K562 (cell line): Measurements from ENCODE around the gene NUP62. TPM values are rescaled to one million over a fixed set of nuclear protein-coding genes. Genes with fewer than 3 reads are reported as not detected.
A peak's percentile ranks its signal among the peaks of the same experiment; 100 is the strongest.

Source experiments
- ATAC-seq: fragments of 200-7000 bp; cut with Tn5 transposase; 3 replicates; pipeline ENCODE4 v1.9.1; 2020; ENCODE audit warnings: moderate library complexity
- BruUV-seq: library from RNA; stranded (reverse); fragments of 400-500 nt; replicated peaks from 2 replicates; lab custom pipeline; 2021; lab: Mats Ljungman, UMichigan
- CTCF ChIA-PET: fragments of 300-600 bp; formaldehyde crosslinking; extraction: SDS; loops from one replicate; lab custom pipeline; 2021; ENCODE audit warnings: low intra/inter-chr PET ratio; lab: Yijun Ruan, JAX
- POLR2A ChIA-PET: fragments of 300-600, 350-650 bp; sonication (Branson Sonifier 250); formaldehyde crosslinking; extraction: SDS; loops from one replicate; lab custom pipeline; 2021; ENCODE audit warnings: antibody characterized with exemption, inconsistent platforms; lab: Yijun Ruan, JAX
- DNase-seq, 4 experiments: peaks; one replicate each; pipeline versions ENCODE4 v3.0.0 to v3.0.0-alpha.2; 2011 to 2018; ENCODE audit warnings: low spot score in 3 of 4, mixed read lengths in 3 of 4; ENCODE audit errors: extremely low read depth in 1 of 4
- FAIRE-seq: peaks from 2 replicates; lab custom pipeline; 2011; peaks lifted over from hg19 to GRCh38; lab: Jason Lieb, UNC
- H2AFZ ChIP-seq: 2 replicates; pipeline ENCODE4 v1.6.0; 2011; ENCODE audit warnings: low read depth, low read length, control low read depth, inconsistent platforms
- H3K27ac ChIP-seq: fragments of 200-600 bp; 3 replicates; pipeline ENCODE4 v1.8.0; 2011; ENCODE audit warnings: low read depth, mild to moderate bottlenecking, control low read depth, inconsistent platforms, low read length, moderate library complexity, mixed read lengths; ENCODE audit errors: extremely low read depth
- H3K27me3 ChIP-seq, 2 experiments: fragments of 300-600 bp in 1 of 2; 2 replicates in 1 of 2; 3 replicates in 1 of 2; pipeline versions ENCODE4 v1.6.0 to v1.8.0; 2011; ENCODE audit warnings: inconsistent platforms in 2 of 2, low read length in 2 of 2, mild to moderate bottlenecking in 1 of 2, mixed read lengths in 1 of 2, moderate library complexity in 1 of 2; ENCODE audit not compliant: control insufficient read depth in 2 of 2, insufficient read depth in 2 of 2
- H3K36me3 ChIP-seq: fragments of 300-600 bp; 3 replicates; pipeline ENCODE4 v1.8.0; 2011; ENCODE audit warnings: mild to moderate bottlenecking, low read length, inconsistent platforms; ENCODE audit not compliant: control insufficient read depth, insufficient read depth
- H3K4me1 ChIP-seq, 2 experiments: fragments of 200-600 bp in 1 of 2; replicated peaks in 1 of 2; 2 replicates in 1 of 2; 3 replicates in 1 of 2; pipeline versions ENCODE4 v1.5.1 to v1.8.0; 2011; ENCODE audit warnings: inconsistent platforms in 2 of 2, low read length in 2 of 2, mild to moderate bottlenecking in 1 of 2, mixed read lengths in 1 of 2, moderate library complexity in 1 of 2; ENCODE audit not compliant: control insufficient read depth in 2 of 2, insufficient read depth in 2 of 2
- H3K4me2 ChIP-seq: 2 replicates; pipeline ENCODE4 v1.6.1; 2011; ENCODE audit warnings: low read length, control low read depth, inconsistent platforms, mixed read lengths; ENCODE audit not compliant: insufficient read depth
- H3K4me3 ChIP-seq: fragments of 200-600 bp; sonication (generic), shearing (Covaris generic); 2 replicates; pipeline ENCODE4 v1.5.1; 2016; ENCODE audit warnings: control low read depth, inconsistent platforms
- H3K79me2 ChIP-seq: fragments of 200-600 bp; 3 replicates; pipeline ENCODE4 v1.8.0; 2011; ENCODE audit warnings: low read length, inconsistent platforms; ENCODE audit not compliant: control insufficient read depth, insufficient read depth
- H3K9ac ChIP-seq, 2 experiments: 2 replicates each; pipeline versions ENCODE4 v1.6.0 to v1.6.1; 2011; ENCODE audit warnings: low read depth in 2 of 2, low read length in 2 of 2, control low read depth in 1 of 2, inconsistent platforms in 1 of 2, mild to moderate bottlenecking in 1 of 2, mixed read lengths in 1 of 2; ENCODE audit not compliant: insufficient read depth in 1 of 2
- H3K9me1 ChIP-seq: one replicate; pipeline ENCODE4 v1.6.0; 2011; ENCODE audit warnings: inconsistent platforms, mild to moderate bottlenecking, low read length, moderate library complexity; ENCODE audit not compliant: control insufficient read depth, insufficient read depth
- H3K9me3 ChIP-seq: replicated peaks from 2 replicates; pipeline ENCODE4 v1.5.1; 2011; ENCODE audit warnings: low read depth, low read length, inconsistent platforms; ENCODE audit not compliant: control insufficient read depth, insufficient read depth
- H4K20me1 ChIP-seq: replicated peaks from 2 replicates; pipeline ENCODE4 v1.6.1; 2011; ENCODE audit warnings: low read length, inconsistent platforms, mixed read lengths; ENCODE audit not compliant: control insufficient read depth, insufficient read depth
- ARID3B ChIP-seq: fragments of 250-450 bp; sonication (Bioruptor Pico); IDR thresholded peaks from 2 replicates; pipeline ENCODE4 v1.4.0; 2020; ENCODE audit warnings: borderline replicate concordance
- CEBPB ChIP-seq: fragments of 450-650 bp; IDR thresholded peaks from 2 replicates; pipeline ENCODE4 v1.6.1; 2016; ENCODE audit warnings: missing genetic modification characterization, missing compliant biosample characterization
- CEBPG ChIP-seq, 3 experiments: fragments of 200-800 bp in 1 of 3; sonication (Bioruptor generic) in 1 of 3; sonication (generic) in 1 of 3; formaldehyde crosslinking in 1 of 3; IDR thresholded peaks in 2 of 3; conservative IDR thresholded peaks in 1 of 3; 2 replicates each; pipeline versions ENCODE4 v1.6.1 to v1.8.0; 2016 to 2022; ENCODE audit warnings: missing compliant biosample characterization in 2 of 3, missing genetic modification characterization in 2 of 3, mild to moderate bottlenecking in 1 of 3, missing genetic modification reagents in 1 of 3
- DEAF1 ChIP-seq: fragments of 450-650 bp; formaldehyde crosslinking; IDR thresholded peaks from 2 replicates; pipeline ENCODE4 v1.4.0; 2020; ENCODE audit warnings: mild to moderate bottlenecking, moderate library complexity
- NONO ChIP-seq, 2 experiments: fragments of 200-400 bp in 1 of 2; fragments of 450-650 bp in 1 of 2; formaldehyde crosslinking in 1 of 2; IDR thresholded peaks; 2 replicates each; pipeline ENCODE4 v1.6.1; 2017; ENCODE audit warnings: low read depth in 2 of 2, mild to moderate bottlenecking in 2 of 2, moderate library complexity in 2 of 2, low read length in 1 of 2
- PHB ChIP-seq: fragments of 250-450 bp; sonication (Bioruptor Pico); IDR thresholded peaks from 2 replicates; pipeline ENCODE4 v1.5.0; 2021
- PRDM10 ChIP-seq: fragments of 450-650 bp; IDR thresholded peaks from 2 replicates; pipeline ENCODE4 v1.6.1; 2018; ENCODE audit not compliant: partially characterized antibody
- SPI1 ChIP-seq: IDR thresholded peaks from 2 replicates; pipeline ENCODE4 v1.6.1; 2011; ENCODE audit warnings: low read depth, low read length, control low read depth, borderline replicate concordance
- SRSF9 ChIP-seq: fragments of 200-400 bp; formaldehyde crosslinking; IDR thresholded peaks from 2 replicates; pipeline ENCODE4 v1.6.1; 2017; ENCODE audit warnings: low read depth, low read length, borderline replicate concordance
- STAT5B ChIP-seq: fragments of 250-450 bp; sonication (Bioruptor Pico); IDR thresholded peaks from 2 replicates; pipeline ENCODE4 v1.8.0; 2021; ENCODE audit warnings: mild to moderate bottlenecking, inconsistent platforms
- ZNF785 ChIP-seq: fragments of 250-450 bp; sonication (Bioruptor Pico); IDR thresholded peaks from 2 replicates; pipeline ENCODE4 v1.4.0; 2020; ENCODE audit warnings: mild to moderate bottlenecking
- WGBS: fragments of 100-300 bp; shearing (Covaris generic); methylation state at CpG from one replicate; pipeline ENCODE4 v1.1.6; 2016; ENCODE audit warnings: low coverage, mixed read lengths; ENCODE audit not compliant: insufficient coverage; ENCODE audit errors: missing lambda C conversion rate; 5-methylcytosine and 5-hydroxymethylcytosine counted together
- in situ Hi-C: fragments of 300-500 bp; cut with MboI; formaldehyde crosslinking; loops from 4 replicates; pipeline ENCODE4 v1.15.0; 2018; ENCODE audit warnings: inconsistent platforms, mixed read lengths
- intact Hi-C: fragments of 100-400 bp; cut with micrococcal nuclease; formaldehyde crosslinking; loops from 2 replicates; pipeline ENCODE4 v1.14.2; 2022
- polyA plus RNA-seq, 8 experiments: library from polyadenylated mRNA; depleted of rRNA in 4 of 8; stranded (reverse) in 5 of 8; unstranded in 3 of 8; fragments of >200 nt; fragmentation: Nextera tagmentation in 2 of 8; fragmentation: Illumina TruSeq in 1 of 8; extraction: Ambion mirVana in 2 of 8; extraction: Trizol in 1 of 8; gene quantifications; 2 replicates each; pipeline versions ENCODE4 v1.2.1 to v1.2.3, GENCODE V29; 2011 to 2014; ENCODE audit warnings: inconsistent platforms in 1 of 8, missing spikeins in 1 of 8
- total RNA-seq, 7 experiments: library from RNA; depleted of rRNA in 6 of 7; stranded (reverse); fragments of >200 nt in 6 of 7; fragmentation: Illumina TruSeq in 2 of 7; extraction: Trizol in 2 of 7; gene quantifications; 2 replicates each; pipeline versions ENCODE4 v1.2.1 to v1.2.3, GENCODE V29; 2011 to 2021; ENCODE audit warnings: low replicate concordance in 1 of 7

NUP62 gene
- total and polyA plus RNA-seq, 9 of the 15 experiments (the other 6 are each of a cell fraction or from before 2014, with no cell fraction given) = 16.9 to 109 (median 66.0) TPM

GRCh38 chr19:49954933-49955332, 25.6 kb upstream of the NUP62 start (continued):
- TF ChIP-seq ARID3B (CRISPR knock-in tag) = no peak
- TF ChIP-seq, all 486 proteins: peak for 0

GRCh38 chr19:49954092-49954829, 25.0 kb upstream of the NUP62 start:
- peak overlapping the region; percentile 76 for H2AFZ ChIP-seq
- no peaks in the 10 kb centered on the region; a peak in 1 of 5 replicates for H3K27me3 ChIP-seq
- in situ Hi-C loops = no loop called here
- peak; percentile 57 for ATAC-seq
- H3K4me3 ChIP-seq = no peak overlapping the region
- WGBS = 30% methylated on average over 12 of the region's 12 CpGs
- no TSS peak for BruUV-seq
- no peaks in the 10 kb centered on the region for H3K9me1 ChIP-seq
- no peaks in the 10 kb centered on the region for H3K36me3 ChIP-seq
- peak overlapping the region; percentile 4 to 72; a peak in 1 of 4 replicates for H3K9ac ChIP-seq
- POLR2A ChIA-PET = interaction anchor here (0.6 to 1.8 kb wide), 9 partner anchors 9 to 81 kb away, joined by 3 to 6 read pairs (median 3); partner anchors contain the start of gene NUP62
- FAIRE-seq = no peak
- no peak overlapping the region; the same call in 2 of the 3 replicates for H3K27ac ChIP-seq
- intact Hi-C loops = no loop called here
- H3K4me1 ChIP-seq = peaks cover 18 to 29% of the 10 kb centered on the region in 2 experiments; a peak in 4 of 5 replicates
- H3K4me2 ChIP-seq = peak overlapping the region; percentile 58
- no peaks in the 10 kb centered on the region for H3K79me2 ChIP-seq
- DNase-seq = peak in 1 of 4 experiments; percentile 20
- CTCF ChIA-PET = no interaction called here
- no peaks in the 10 kb centered on the region for H4K20me1 ChIP-seq
- H3K9me3 ChIP-seq = no peaks in the 10 kb centered on the region
- no peak for TF ChIP-seq SRSF9
- no peak for TF ChIP-seq DEAF1
- TF ChIP-seq STAT5B (CRISPR knock-in tag) = no peak
- TF ChIP-seq CEBPB (tag) = peak; percentile 80
- peak; percentile 68 for TF ChIP-seq CEBPG (CRISPR knock-in tag; IDR thresholded peaks at IDR 0.05)
- peak; percentile 22 to 72; a peak in 3 of 4 replicates for TF ChIP-seq CEBPG (tag; conservative IDR thresholded peaks at IDR 0.05 in 1 of 2, IDR thresholded peaks at IDR 0.05 in 1 of 2)
- no peak for TF ChIP-seq PHB
- TF ChIP-seq NONO (IDR thresholded peaks at IDR 0.05; ENCODE audit: low read depth in 2 of 2, low read length in 1 of 2) = no peak
- TF ChIP-seq SPI1 = peak; percentile 53; the same call in 1 of the 2 replicates
- TF ChIP-seq ZNF785 (CRISPR knock-in tag) = no peak
- TF ChIP-seq PRDM10 = no peak
